ENCODE results near the gene PCNX3. TPM values are rescaled to one million over a fixed set of nuclear protein-coding genes. Genes with fewer than 3 reads are reported as not detected.
A peak's percentile ranks its signal among the peaks of the same experiment; 100 is the strongest.

The PCNX3 gene
- total and polyA plus RNA-seq, 2 of the 4 experiments (the other 2 are of a cell fraction) = 5.6 to 33.2 TPM

DNA sequence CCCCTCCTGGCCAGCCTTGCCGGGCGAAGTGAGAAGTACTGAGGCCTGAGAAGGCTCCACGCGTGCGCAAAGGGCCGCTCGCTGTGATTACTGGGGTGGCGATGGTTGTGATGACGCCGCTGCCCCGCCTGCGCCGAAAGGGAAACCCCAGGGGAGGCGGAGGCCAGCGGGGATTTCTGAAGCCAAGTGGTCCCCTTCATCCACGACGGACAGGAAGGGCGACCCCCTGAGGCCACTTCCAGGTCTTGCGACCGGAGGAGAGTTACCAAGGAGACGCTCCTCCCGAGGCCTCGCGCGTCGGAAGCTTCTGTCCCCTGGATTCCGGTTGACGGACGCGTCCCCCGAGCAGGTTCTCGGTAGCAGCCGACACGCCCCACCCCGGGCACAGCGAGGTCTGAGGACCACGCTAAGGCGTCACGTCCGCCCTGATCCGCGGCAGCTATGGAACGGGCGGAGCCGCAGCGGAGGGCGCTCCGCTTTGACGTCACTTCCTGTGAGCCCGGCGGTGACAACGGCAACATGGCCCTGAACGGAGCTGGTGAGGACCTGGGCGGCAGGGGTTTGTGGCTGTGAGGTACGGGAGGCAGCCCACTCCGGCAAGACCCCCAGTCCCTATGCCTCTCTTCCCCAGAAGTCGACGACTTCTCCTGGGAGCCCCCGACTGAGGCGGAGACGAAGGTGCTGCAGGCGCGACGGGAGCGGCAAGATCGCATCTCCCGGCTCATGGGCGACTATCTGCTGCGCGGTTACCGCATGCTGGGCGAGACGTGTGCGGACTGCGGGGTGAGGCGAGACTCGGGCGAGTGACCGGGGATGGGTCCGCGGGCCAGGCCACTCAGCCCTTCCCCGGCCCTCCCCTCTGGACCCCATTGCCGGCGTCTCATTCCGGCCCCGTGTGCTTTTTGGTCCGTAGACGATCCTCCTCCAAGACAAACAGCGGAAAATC is 45.3 kb upstream of the PCNX3 start, which contains the start of gene ZNRD2:
Gene ZNRD2, plus strand, starts transcription at position 505 of the 946 bp plus-strand sequence. Its CDS starts 15 bp downstream, at position 520.
- BruUV-seq (replicated peaks) = no TSS peak
- H4K5ac ChIP-seq (ENCODE audit: low read depth, low read length) = peak within 1 kb of the TSS; percentile 90
- peak within 1 kb of the TSS; percentile 95 for H3K14ac ChIP-seq (replicated peaks; ENCODE audit: low read depth, low read length)
- intact Hi-C loops (cut with micrococcal nuclease) = loop anchor here (1.0 to 5.0 kb wide), 4 partner anchors 13 to 188 kb away; partner anchors contain the start of gene SLC25A45
- peak within 1 kb of the TSS; percentile 82 to 98 for H4K8ac ChIP-seq (ENCODE audit: low read depth in 2 of 2, low read length in 2 of 2)
- H3K9me3 ChIP-seq (ENCODE audit: control insufficient read depth, insufficient read depth, low read length) = no peaks in the 10 kb centered on the region
- peak within 1 kb of the TSS; percentile 95 for H2AK9ac ChIP-seq (replicated peaks; ENCODE audit: low read depth, low read length, poor library complexity)
- H3K56ac ChIP-seq (ENCODE audit: extremely low read depth, insufficient read depth, low read length) = peak within 1 kb of the TSS; percentile 96
- peaks cover 19% of the 10 kb centered on the region for H3K9me1 ChIP-seq (ENCODE audit: insufficient read depth, low read length)
- peak within 1 kb of the TSS; percentile 79 for H3K4me3 ChIP-seq (ENCODE audit: insufficient read depth, low read depth, low read length)
- 1% methylated on average over 31 of the region's 89 CpGs; no CpG with 5 or more reads in 1 of the 2 experiments for WGBS, 2 experiments (ENCODE audit: extremely low coverage in 2 of 2, insufficient read length in 1 of 2)
- H3K27me3 ChIP-seq (ENCODE audit: control insufficient read depth, insufficient read depth, low read length) = no peaks in the 10 kb centered on the region
- DNase-seq (peak; percentile 99), ATAC-seq (ENCODE audit: low read depth) (peak; percentile 70)
- peak within 1 kb of the TSS; percentile 85 for H2BK5ac ChIP-seq (ENCODE audit: low read depth, low read length, poor library complexity, severe bottlenecking)
- peak within 1 kb of the TSS; percentile 83 for H3K9ac ChIP-seq (ENCODE audit: low read depth, low read length)
- H3K23ac ChIP-seq (ENCODE audit: low read depth, low read length) = peak within 1 kb of the TSS; percentile 96
- dilution Hi-C loops (cut with HindIII; ENCODE audit: low sequenced_read_pairs, unreplicated experiment) = no loop called here
- peak within 1 kb of the TSS; percentile 84 for H4K91ac ChIP-seq (ENCODE audit: insufficient read depth, low read depth, low read length)
- H3K79me1 ChIP-seq (ENCODE audit: low read depth in 1 of 2, low read length in 2 of 2) = peaks cover 18 to 72% of the 10 kb centered on the region in 2 experiments
- H3K4me2 ChIP-seq (ENCODE audit: low read depth, low read length) = peak within 1 kb of the TSS; percentile 83
- peak within 1 kb of the TSS; percentile 98 for H2AFZ ChIP-seq (replicated peaks; ENCODE audit: low read length, poor library complexity)
- peaks cover 22% of the 10 kb centered on the region for H4K20me1 ChIP-seq (ENCODE audit: insufficient read depth, low read length)
- H3K4ac ChIP-seq (ENCODE audit: low read depth, low read length) = peak within 1 kb of the TSS; percentile 94
- H2BK20ac ChIP-seq (ENCODE audit: low read depth, low read length) = peak within 1 kb of the TSS; percentile 30; the same call in 1 of the 2 replicates
- H3K18ac ChIP-seq (ENCODE audit: low read depth, low read length) = peak within 1 kb of the TSS; percentile 23
- H3K4me1 ChIP-seq (ENCODE audit: control insufficient read depth, insufficient read depth, low read length) = peaks cover 19% of the 10 kb centered on the region
- ChIA-PET CTCF (interaction anchor here (0.8 to 1.1 kb wide), 2 partner anchors 29 to 41 kb away, joined by 4 to 9 read pairs; no protein-coding TSS in a partner anchor), POLR2A (ENCODE audit: unreplicated experiment) (interaction anchor here (0.5 kb wide), 1 partner anchor 66 kb away, joined by 3 read pairs; no protein-coding TSS in a partner anchor)
- peaks cover 4% of the 10 kb centered on the region; the same call in 1 of the 2 replicates for H3K36me3 ChIP-seq (ENCODE audit: control insufficient read depth, insufficient read depth, low read length)
- H2BK120ac ChIP-seq (ENCODE audit: low read depth, low read length) = peak within 1 kb of the TSS; percentile 30
- H3K27ac ChIP-seq (ENCODE audit: insufficient read depth, low read length) = peak within 1 kb of the TSS; percentile 78
- in situ Hi-C loops (cut with MboI; ENCODE audit: low sequenced_read_pairs) = no loop called here
- H2BK15ac ChIP-seq (ENCODE audit: low read depth, low read length) = peak within 1 kb of the TSS; percentile 69; the same call in 1 of the 3 replicates
- H2AK5ac ChIP-seq (ENCODE audit: low read depth, low read length) = peak within 1 kb of the TSS; percentile 90
- TF ChIP-seq MAFK (IDR thresholded peaks at IDR 0.05; ENCODE audit: low read depth, low read length) = no peak
- TF ChIP-seq RFX5 (IDR thresholded peaks at IDR 0.05; ENCODE audit: low read depth, low read length) = no peak
- TF ChIP-seq MXI1 (IDR thresholded peaks at IDR 0.05; ENCODE audit: borderline replicate concordance, low read depth, low read length) = peak; percentile 91; the same call in 1 of the 2 replicates
- TF ChIP-seq NFE2L2 (IDR thresholded peaks at IDR 0.05; ENCODE audit: low read depth, low read length) = no peak
- TF ChIP-seq CEBPB (IDR thresholded peaks at IDR 0.05; ENCODE audit: low read depth, low read length) = no peak
- TF ChIP-seq SMC3 (IDR thresholded peaks at IDR 0.05; ENCODE audit: low read depth, low read length) = peak; percentile 65
- peak; percentile 76 for TF ChIP-seq CTCF (conservative IDR thresholded peaks at IDR 0.05; ENCODE audit: low read depth, low read length)
- TF ChIP-seq CHD1 (IDR thresholded peaks at IDR 0.05; ENCODE audit: low read depth, low read length) = no peak
- TF ChIP-seq, protein P1, sequence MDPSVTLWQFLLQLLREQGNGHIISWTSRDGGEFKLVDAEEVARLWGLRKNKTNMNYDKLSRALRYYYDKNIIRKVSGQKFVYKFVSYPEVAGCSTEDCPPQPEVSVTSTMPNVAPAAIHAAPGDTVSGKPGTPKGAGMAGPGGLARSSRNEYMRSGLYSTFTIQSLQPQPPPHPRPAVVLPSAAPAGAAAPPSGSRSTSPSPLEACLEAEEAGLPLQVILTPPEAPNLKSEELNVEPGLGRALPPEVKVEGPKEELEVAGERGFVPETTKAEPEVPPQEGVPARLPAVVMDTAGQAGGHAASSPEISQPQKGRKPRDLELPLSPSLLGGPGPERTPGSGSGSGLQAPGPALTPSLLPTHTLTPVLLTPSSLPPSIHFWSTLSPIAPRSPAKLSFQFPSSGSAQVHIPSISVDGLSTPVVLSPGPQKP (IDR thresholded peaks at IDR 0.05; ENCODE audit: borderline replicate concordance, low read depth, low read length) = no peak
- peak; percentile 73 for TF ChIP-seq POLR2A (IDR thresholded peaks at IDR 0.05; ENCODE audit: low read depth, low read length)
- TF ChIP-seq USF2 (IDR thresholded peaks at IDR 0.05; ENCODE audit: low read depth, low read length) = no peak
- TF ChIP-seq BHLHE40 (IDR thresholded peaks at IDR 0.05; ENCODE audit: low read depth, low read length) = no peak
- TF ChIP-seq FOS (IDR thresholded peaks at IDR 0.05; ENCODE audit: low read depth, low read length) = no peak
